ENCODE data around the gene CEP55.

CEP55 gene

DNA sequence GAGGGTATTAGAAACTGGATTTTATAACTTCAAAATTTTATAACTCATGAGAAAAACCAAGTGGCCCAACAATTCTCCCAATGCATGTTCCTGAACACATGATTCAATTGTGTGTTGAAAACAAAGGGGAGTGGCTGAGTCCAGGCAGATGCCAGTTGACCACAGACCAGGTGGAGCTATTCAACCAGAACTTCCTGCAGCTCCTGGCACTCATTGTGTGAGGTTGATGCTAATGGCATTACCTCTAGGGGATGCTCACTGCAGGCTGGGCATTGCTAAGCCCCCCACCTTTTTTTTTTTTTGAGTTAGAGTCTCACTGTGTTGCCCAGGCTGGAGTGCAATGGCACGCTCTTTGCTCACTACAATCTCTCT, 34.6 kb upstream of the CEP55 start:
- Histone ChIP-seq H3K27me3 (replicated peaks; ENCODE audit: insufficient read depth, low read length) (no peaks in the 10 kb centered on the region), H3K4me3 (ENCODE audit: low read length) (no peak overlapping the region), H3K9ac (ENCODE audit: low read length) (no peak overlapping the region), H3K79me2 (ENCODE audit: low read length) (no peaks in the 10 kb centered on the region), H3K9me2 (replicated peaks; ENCODE audit: insufficient read depth, low read length) (no peaks in the 10 kb centered on the region), H3K27ac (ENCODE audit: low read length) (no peak overlapping the region), H2AFZ (ENCODE audit: low read length) (no peak overlapping the region), H3K4me1 (ENCODE audit: low read length) (no peaks in the 10 kb centered on the region), H3K36me3 (replicated peaks; ENCODE audit: insufficient read depth, low read length) (no peaks in the 10 kb centered on the region), H4K20me1 (ENCODE audit: insufficient read depth, low read length) (no peaks in the 10 kb centered on the region), H3F3A (ENCODE audit: insufficient read depth, low read length) (no peaks in the 10 kb centered on the region), H3K4me2 (ENCODE audit: low read depth, low read length) (no peak overlapping the region), H3K9me3 (replicated peaks; ENCODE audit: insufficient read depth, low read length) (no peaks in the 10 kb centered on the region)
- TF ChIP-seq EZH2 (optimal IDR thresholded peaks at IDR 0.05; ENCODE audit: low read depth, low read length) (no peak), EZH2phosphoT487 (IDR thresholded peaks at IDR 0.05; ENCODE audit: low read length) (no peak)
- no peak for DNase-seq

DNA sequence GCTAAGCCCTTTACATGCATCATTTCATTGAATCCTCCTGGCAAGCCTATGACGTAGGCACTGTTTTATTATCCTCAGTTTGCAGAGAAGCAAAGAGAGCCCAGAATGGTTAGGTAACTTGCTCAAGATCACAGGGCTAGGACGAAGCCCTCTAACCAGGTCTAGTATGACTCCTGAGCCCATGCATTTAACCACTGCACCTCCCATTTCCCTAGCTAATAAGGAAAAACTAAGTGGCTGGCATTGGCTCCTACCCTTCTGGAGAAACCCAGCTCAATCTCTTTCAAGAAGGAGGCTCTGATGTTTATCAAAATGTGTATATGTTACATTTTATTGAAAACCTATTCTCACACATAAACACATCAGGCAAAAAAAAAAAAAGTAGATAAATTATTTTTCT, 34.0 kb upstream of the CEP55 start:
- TF ChIP-seq EZH2 (optimal IDR thresholded peaks at IDR 0.05; ENCODE audit: low read depth, low read length) (no peak), EZH2phosphoT487 (IDR thresholded peaks at IDR 0.05; ENCODE audit: low read length) (no peak)
- TF ChIP-seq, protein P1, sequence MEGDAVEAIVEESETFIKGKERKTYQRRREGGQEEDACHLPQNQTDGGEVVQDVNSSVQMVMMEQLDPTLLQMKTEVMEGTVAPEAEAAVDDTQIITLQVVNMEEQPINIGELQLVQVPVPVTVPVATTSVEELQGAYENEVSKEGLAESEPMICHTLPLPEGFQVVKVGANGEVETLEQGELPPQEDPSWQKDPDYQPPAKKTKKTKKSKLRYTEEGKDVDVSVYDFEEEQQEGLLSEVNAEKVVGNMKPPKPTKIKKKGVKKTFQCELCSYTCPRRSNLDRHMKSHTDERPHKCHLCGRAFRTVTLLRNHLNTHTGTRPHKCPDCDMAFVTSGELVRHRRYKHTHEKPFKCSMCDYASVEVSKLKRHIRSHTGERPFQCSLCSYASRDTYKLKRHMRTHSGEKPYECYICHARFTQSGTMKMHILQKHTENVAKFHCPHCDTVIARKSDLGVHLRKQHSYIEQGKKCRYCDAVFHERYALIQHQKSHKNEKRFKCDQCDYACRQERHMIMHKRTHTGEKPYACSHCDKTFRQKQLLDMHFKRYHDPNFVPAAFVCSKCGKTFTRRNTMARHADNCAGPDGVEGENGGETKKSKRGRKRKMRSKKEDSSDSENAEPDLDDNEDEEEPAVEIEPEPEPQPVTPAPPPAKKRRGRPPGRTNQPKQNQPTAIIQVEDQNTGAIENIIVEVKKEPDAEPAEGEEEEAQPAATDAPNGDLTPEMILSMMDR (IDR thresholded peaks at IDR 0.05; ENCODE audit: low read length) = no peak
- no peaks in the 10 kb centered on the region for H3K4me1 ChIP-seq (ENCODE audit: low read length)
- no peaks in the 10 kb centered on the region for H3K9me3 ChIP-seq (replicated peaks; ENCODE audit: insufficient read depth, low read length)
- no peaks in the 10 kb centered on the region for H3F3A ChIP-seq (ENCODE audit: insufficient read depth, low read length)
- H3K79me2 ChIP-seq (ENCODE audit: low read length) = no peaks in the 10 kb centered on the region
- no peaks in the 10 kb centered on the region for H3K36me3 ChIP-seq (replicated peaks; ENCODE audit: insufficient read depth, low read length)
- H3K4me3 ChIP-seq (ENCODE audit: low read length) = no peak overlapping the region
- no peaks in the 10 kb centered on the region for H3K9me2 ChIP-seq (replicated peaks; ENCODE audit: insufficient read depth, low read length)
- no peak overlapping the region for H3K9ac ChIP-seq (ENCODE audit: low read length)
- no peak overlapping the region for H3K4me2 ChIP-seq (ENCODE audit: low read depth, low read length)
- no peak overlapping the region for H2AFZ ChIP-seq (ENCODE audit: low read length)
- no peak overlapping the region for H3K27ac ChIP-seq (ENCODE audit: low read length)
- H3K27me3 ChIP-seq (replicated peaks; ENCODE audit: insufficient read depth, low read length) = no peaks in the 10 kb centered on the region
- H4K20me1 ChIP-seq (ENCODE audit: insufficient read depth, low read length) = no peaks in the 10 kb centered on the region
- DNase-seq = no peak

DNA sequence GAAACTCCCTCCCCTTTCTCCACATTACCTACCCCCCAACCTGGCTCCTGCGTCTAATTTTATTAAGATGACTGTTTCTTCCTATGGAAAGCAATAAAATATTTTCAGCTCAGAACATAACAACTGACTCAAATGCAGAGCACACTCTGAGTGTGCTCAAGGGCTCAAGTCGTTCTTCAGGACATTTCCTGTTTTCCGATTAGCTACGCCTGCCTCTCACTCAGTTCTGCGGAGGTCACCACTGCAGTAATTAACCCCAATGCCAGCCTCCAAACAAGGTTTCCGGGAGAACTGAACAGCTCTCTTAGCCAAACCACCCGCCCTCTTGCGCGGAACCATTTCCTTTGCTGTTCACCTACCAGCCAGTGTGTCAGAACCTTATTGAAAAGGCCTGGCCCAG, 33.5 kb upstream of the CEP55 start:
- no peaks in the 10 kb centered on the region for H3K79me2 ChIP-seq (ENCODE audit: low read length)
- no peak overlapping the region for H2AFZ ChIP-seq (ENCODE audit: low read length)
- H3K27ac ChIP-seq (ENCODE audit: low read length) = no peak overlapping the region
- no peaks in the 10 kb centered on the region for H3K9me2 ChIP-seq (replicated peaks; ENCODE audit: insufficient read depth, low read length)
- H4K20me1 ChIP-seq (ENCODE audit: insufficient read depth, low read length) = no peaks in the 10 kb centered on the region
- H3K4me3 ChIP-seq (ENCODE audit: low read length) = no peak overlapping the region
- TF ChIP-seq, protein P1 (IDR thresholded peaks at IDR 0.05; ENCODE audit: low read length) = no peak
- TF ChIP-seq EZH2phosphoT487 (IDR thresholded peaks at IDR 0.05; ENCODE audit: low read length) (no peak), EZH2 (optimal IDR thresholded peaks at IDR 0.05; ENCODE audit: low read depth, low read length) (no peak)
- H3K27me3 ChIP-seq (replicated peaks; ENCODE audit: insufficient read depth, low read length) = no peaks in the 10 kb centered on the region
- H3K9me3 ChIP-seq (replicated peaks; ENCODE audit: insufficient read depth, low read length) = no peaks in the 10 kb centered on the region
- H3K4me1 ChIP-seq (ENCODE audit: low read length) = no peaks in the 10 kb centered on the region
- no peak for DNase-seq
- H3K9ac ChIP-seq (ENCODE audit: low read length) = no peak overlapping the region
- no peak overlapping the region for H3K4me2 ChIP-seq (ENCODE audit: low read depth, low read length)
- H3F3A ChIP-seq (ENCODE audit: insufficient read depth, low read length) = no peaks in the 10 kb centered on the region
- no peaks in the 10 kb centered on the region for H3K36me3 ChIP-seq (replicated peaks; ENCODE audit: insufficient read depth, low read length)

DNA sequence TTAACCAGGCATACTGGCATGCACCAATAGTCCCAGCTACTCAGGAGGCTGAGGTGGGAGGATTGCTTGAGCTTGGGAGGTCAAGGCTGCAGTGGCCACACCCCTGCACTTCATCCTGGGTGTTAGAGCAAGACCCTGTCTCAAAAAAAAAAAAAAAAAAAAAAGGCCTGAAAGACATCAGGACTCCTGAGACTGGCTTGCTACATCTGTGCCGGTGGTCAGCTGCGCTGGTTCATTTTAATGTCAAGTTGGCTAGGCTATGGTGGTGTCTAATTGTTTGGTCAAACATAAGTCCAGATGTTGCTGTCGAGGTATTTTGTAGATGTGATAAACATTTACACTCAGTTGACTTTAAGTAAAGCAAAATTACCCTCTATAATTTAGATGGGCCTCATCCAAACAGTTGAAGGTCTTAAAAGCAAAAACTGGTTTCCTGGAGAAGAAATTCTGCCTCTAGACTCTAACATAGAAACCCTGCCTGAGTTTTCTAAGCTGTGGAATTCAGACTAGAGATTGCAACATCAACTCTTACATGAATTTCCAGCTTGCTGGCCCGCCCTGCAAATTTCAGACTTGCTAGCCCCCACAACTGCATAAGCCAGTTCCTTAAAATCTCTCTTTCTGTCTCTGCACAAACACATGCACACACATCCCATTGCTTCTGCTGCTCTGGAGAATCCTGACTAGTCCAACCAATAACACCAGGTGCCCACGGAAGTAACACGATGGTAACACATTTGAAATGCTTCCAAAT, 32.5 kb upstream of the CEP55 start:
- TF ChIP-seq EZH2phosphoT487 (IDR thresholded peaks at IDR 0.05; ENCODE audit: low read length) (no peak), EZH2 (optimal IDR thresholded peaks at IDR 0.05; ENCODE audit: low read depth, low read length) (no peak)
- TF ChIP-seq, protein P1 (IDR thresholded peaks at IDR 0.05; ENCODE audit: low read length) = no peak
- H3F3A ChIP-seq (ENCODE audit: insufficient read depth, low read length) = no peaks in the 10 kb centered on the region
- H3K27me3 ChIP-seq (replicated peaks; ENCODE audit: insufficient read depth, low read length) = no peaks in the 10 kb centered on the region
- no peak overlapping the region for H3K27ac ChIP-seq (ENCODE audit: low read length)
- H3K4me3 ChIP-seq (ENCODE audit: low read length) = no peak overlapping the region
- H3K9me3 ChIP-seq (replicated peaks; ENCODE audit: insufficient read depth, low read length) = no peaks in the 10 kb centered on the region
- no peak overlapping the region for H3K4me2 ChIP-seq (ENCODE audit: low read depth, low read length)
- H3K79me2 ChIP-seq (ENCODE audit: low read length) = no peaks in the 10 kb centered on the region
- H2AFZ ChIP-seq (ENCODE audit: low read length) = no peak overlapping the region
- H3K9me2 ChIP-seq (replicated peaks; ENCODE audit: insufficient read depth, low read length) = no peaks in the 10 kb centered on the region
- no peaks in the 10 kb centered on the region for H3K4me1 ChIP-seq (ENCODE audit: low read length)
- H4K20me1 ChIP-seq (ENCODE audit: insufficient read depth, low read length) = no peaks in the 10 kb centered on the region
- DNase-seq = no peak
- H3K9ac ChIP-seq (ENCODE audit: low read length) = no peak overlapping the region
- H3K36me3 ChIP-seq (replicated peaks; ENCODE audit: insufficient read depth, low read length) = no peaks in the 10 kb centered on the region

Measured in MM.1S (cell line).